GM19239 (cell line): Measurements from ENCODE around the gene WNK4.
"Not testable (repeated sequence)": the region's sequence is repeated elsewhere in the genome, so short reads cannot be mapped to it uniquely, and the experiment has no call there.

Source experiments
- DNase-seq: peaks from one replicate; pipeline ENCODE4 v3.0.0; 2011; ENCODE audit warnings: low spot score; ENCODE audit not compliant: insufficient read length
- FAIRE-seq: peaks from 2 replicates; lab custom pipeline; 2011; peaks lifted over from hg19 to GRCh38; lab: Jason Lieb, UNC

WNK4 gene

GRCh38 chr17:42768006-42768405 is 12.4 kb upstream of the WNK4 start:
- not testable (repeated sequence) for FAIRE-seq, DNase-seq

- not testable (repeated sequence) for DNase-seq, FAIRE-seq
These were observed 10.4 kb upstream of the WNK4 start for GRCh38 chr17:42769964-42770363.

GRCh38 chr17:42772945-42773289 is 7.5 kb upstream of the WNK4 start:
- FAIRE-seq (no peak), DNase-seq (no peak)

GRCh38 chr17:42773290-42774035 is 6.9 kb upstream of the WNK4 start, which contains the start of gene VPS25:
VPS25 (plus strand) TSS chr17:42773449; CDS start chr17:42773476, 27 bp downstream.
- peak; percentile 85 for DNase-seq
- peak; percentile 93 for FAIRE-seq

GRCh38 chr17:42774066-42774745 is 6.2 kb upstream of the WNK4 start:
- DNase-seq (no peak), FAIRE-seq (no peak)

GRCh38 chr17:42775534-42776098 is 4.8 kb upstream of the WNK4 start:
- DNase-seq (no peak), FAIRE-seq (no peak)

GRCh38 chr17:42778570-42778969 is 1.8 kb upstream of the WNK4 start:
- DNase-seq (no peak), FAIRE-seq (no peak)

GRCh38 chr17:42779304-42779935 is 990 bp upstream of the WNK4 start:
- DNase-seq, result no peak
- FAIRE-seq, result no peak

GRCh38 chr17:42780851-42781638 is 635 bp downstream of the WNK4 start:
- DNase-seq (no peak), FAIRE-seq (no peak)

GRCh38 chr17:42781639-42782165 is 1.3 kb downstream of the WNK4 start:
- no peak for FAIRE-seq
- no peak for DNase-seq

- DNase-seq, result no peak
These were observed 2.0 kb downstream of the WNK4 start for GRCh38 chr17:42782166-42783061.

GRCh38 chr17:42783062-42783790 is 2.8 kb downstream of the WNK4 start:
- no peak for DNase-seq
- no peak for FAIRE-seq

More at GRCh38 chr17:42782166-42783061, 2.0 kb downstream of the WNK4 start:
- FAIRE-seq, result no peak

- DNase-seq (no peak), FAIRE-seq (no peak)
These were observed 3.4 kb downstream of the WNK4 start for GRCh38 chr17:42783791-42784138.

- FAIRE-seq, result no peak
- no peak for DNase-seq
These were observed 4.0 kb downstream of the WNK4 start for GRCh38 chr17:42784409-42784808.

- no peak for DNase-seq
- FAIRE-seq, result no peak
These were observed 4.6 kb downstream of the WNK4 start for GRCh38 chr17:42784811-42785592.

- no peak for FAIRE-seq
These were observed 6.9 kb downstream of the WNK4 start for GRCh38 chr17:42787266-42787665.

GRCh38 chr17:42791948-42792347 is 11.5 kb downstream of the WNK4 start:
- DNase-seq (no peak), FAIRE-seq (no peak)

More at GRCh38 chr17:42787266-42787665, 6.9 kb downstream of the WNK4 start:
- no peak for DNase-seq
